Hepatocyte (in vitro differentiated cells): ENCODE measurements around the gene MAB21L4.

Experiments used
- CTCF ChIP-seq: fragments of 200-600 bp; sonication (generic); IDR thresholded peaks from 2 replicates; pipeline ENCODE4 v1.5.1; 2016; ENCODE audit warnings: antibody characterized with exemption, mild to moderate bottlenecking; ENCODE audit not compliant: poor library complexity
- EZH2phosphoT487 ChIP-seq: fragments of 200-600 bp; sonication (generic); IDR thresholded peaks from one replicate; pipeline ENCODE4 v1.6.1; 2018; ENCODE audit warnings: antibody characterized with exemption, mild to moderate bottlenecking, low read depth, moderate library complexity; ENCODE audit not compliant: unreplicated experiment, severe bottlenecking

- no peak for TF ChIP-seq CTCF
- no peak for TF ChIP-seq EZH2phosphoT487
Measured at GRCh38 chr2:240850756-240851077, 45.2 kb downstream of the MAB21L4 start.
